ENCODE results near the gene ZNF69. TPM values are rescaled to one million over a fixed set of nuclear protein-coding genes. Genes with fewer than 3 reads are reported as not detected.
"Not testable (repeated sequence)": the region's sequence is repeated elsewhere in the genome, so short reads cannot be mapped to it uniquely, and the experiment has no call there.

Gene ZNF69
- total RNA-seq, 1 experiment from 2014 or later: not detected

- BruUV-seq (replicated peaks): no TSS peak
- no peaks in the 10 kb centered on the region for H3K4me1 ChIP-seq (ENCODE audit: control insufficient read depth in 1 of 2, insufficient read depth in 2 of 2, low read length in 2 of 2)
- H3K27me3 ChIP-seq (ENCODE audit: insufficient read depth, low read length): no peaks in the 10 kb centered on the region
- peaks cover 5 to 8% of the 10 kb centered on the region in 2 experiments; a peak in 2 of 4 replicates for H3K9me3 ChIP-seq (ENCODE audit: control insufficient read depth in 1 of 2, insufficient read depth in 1 of 2, low read depth in 1 of 2, low read length in 2 of 2)
- H3K79me2 ChIP-seq (ENCODE audit: insufficient read depth, low read length): no peaks in the 10 kb centered on the region
- no peaks in the 10 kb centered on the region for H4K20me1 ChIP-seq (ENCODE audit: insufficient read depth)
- RAD21 ChIA-PET (ENCODE audit: low non-redundant PET in 1 of 2, low total read pairs in 2 of 2, uncharacterized antibody in 2 of 2, unreplicated experiment in 2 of 2): no interaction called here
- H3K9ac ChIP-seq (ENCODE audit: low read length): no peak overlapping the region
- POLR2A ChIA-PET: no interaction called here
- no peak overlapping the region for H3K27ac ChIP-seq (ENCODE audit: low read depth, low read length)
- ATAC-seq: no peak
- H3K4me2 ChIP-seq (ENCODE audit: low read length): no peak overlapping the region
- CTCF ChIA-PET: no interaction called here
- no peak overlapping the region for H2AFZ ChIP-seq (ENCODE audit: low read depth, low read length, poor library complexity, severe bottlenecking)
- DNase-seq (ENCODE audit: low read depth, low spot score): no peak
- H3K9me2 ChIP-seq (ENCODE audit: insufficient read depth): no peaks in the 10 kb centered on the region
- H3K4me3 ChIP-seq (replicated peaks in 1 of 2; ENCODE audit: low read depth in 1 of 2, low read length in 2 of 2): no peak overlapping the region
- H3K36me3 ChIP-seq (ENCODE audit: control insufficient read depth in 1 of 2, insufficient read depth in 2 of 2, low read length in 2 of 2): no peaks in the 10 kb centered on the region
- no peak for TF ChIP-seq ZFX (IDR thresholded peaks at IDR 0.05)
- TF ChIP-seq ATF3 (IDR thresholded peaks at IDR 0.05): no peak
- TF ChIP-seq EZH2phosphoT487 (IDR thresholded peaks at IDR 0.05; ENCODE audit: borderline replicate concordance): no peak
- TF ChIP-seq CBX3 (IDR thresholded peaks at IDR 0.05; ENCODE audit: low read depth): no peak
- no peak for TF ChIP-seq CEBPB (IDR thresholded peaks at IDR 0.05; ENCODE audit: low read depth)
- no peak for TF ChIP-seq ZNF274 (IDR thresholded peaks at IDR 0.05; ENCODE audit: low read depth, low read length)
- TF ChIP-seq SP1 (IDR thresholded peaks at IDR 0.05; ENCODE audit: low read depth): no peak
- intact Hi-C loops (cut with micrococcal nuclease): no loop called here
These were observed 18.3 kb downstream of the ZNF69 start for GRCh38 chr19:11905928-11906327.

GRCh38 chr19:11911937-11912336 lies 24.4 kb downstream of the ZNF69 start:
- H3K79me2 ChIP-seq (ENCODE audit: insufficient read depth, low read length); intact Hi-C loops (cut with micrococcal nuclease); CTCF ChIA-PET; H3K27ac ChIP-seq (ENCODE audit: low read depth, low read length); H3K27me3 ChIP-seq (ENCODE audit: insufficient read depth, low read length); H3K4me2 ChIP-seq (ENCODE audit: low read length); RAD21 ChIA-PET (ENCODE audit: low non-redundant PET in 1 of 2, low total read pairs in 2 of 2, uncharacterized antibody in 2 of 2, unreplicated experiment in 2 of 2); H3K9ac ChIP-seq (ENCODE audit: low read length); H3K9me3 ChIP-seq (ENCODE audit: control insufficient read depth in 1 of 2, insufficient read depth in 1 of 2, low read depth in 1 of 2, low read length in 2 of 2); H3K4me1 ChIP-seq (ENCODE audit: control insufficient read depth in 1 of 2, insufficient read depth in 2 of 2, low read length in 2 of 2); BruUV-seq (replicated peaks); H3K36me3 ChIP-seq (ENCODE audit: control insufficient read depth in 1 of 2, insufficient read depth in 2 of 2, low read length in 2 of 2); POLR2A ChIA-PET; DNase-seq (ENCODE audit: low read depth, low spot score); H2AFZ ChIP-seq (ENCODE audit: low read depth, low read length, poor library complexity, severe bottlenecking); ATAC-seq; H3K4me3 ChIP-seq (replicated peaks in 1 of 2; ENCODE audit: low read depth in 1 of 2, low read length in 2 of 2); H4K20me1 ChIP-seq (ENCODE audit: insufficient read depth); H3K9me2 ChIP-seq (ENCODE audit: insufficient read depth): not testable (repeated sequence)

- H3K4me3 ChIP-seq (replicated peaks in 1 of 2; ENCODE audit: low read depth in 1 of 2, low read length in 2 of 2); H3K79me2 ChIP-seq (ENCODE audit: insufficient read depth, low read length); H3K9ac ChIP-seq (ENCODE audit: low read length); H3K4me2 ChIP-seq (ENCODE audit: low read length); H2AFZ ChIP-seq (ENCODE audit: low read depth, low read length, poor library complexity, severe bottlenecking); RAD21 ChIA-PET (ENCODE audit: low non-redundant PET in 1 of 2, low total read pairs in 2 of 2, uncharacterized antibody in 2 of 2, unreplicated experiment in 2 of 2); H3K27ac ChIP-seq (ENCODE audit: low read depth, low read length); H3K9me3 ChIP-seq (ENCODE audit: control insufficient read depth in 1 of 2, insufficient read depth in 1 of 2, low read depth in 1 of 2, low read length in 2 of 2); ATAC-seq; H4K20me1 ChIP-seq (ENCODE audit: insufficient read depth); BruUV-seq (replicated peaks); H3K9me2 ChIP-seq (ENCODE audit: insufficient read depth); DNase-seq (ENCODE audit: low read depth, low spot score); POLR2A ChIA-PET; H3K27me3 ChIP-seq (ENCODE audit: insufficient read depth, low read length); intact Hi-C loops (cut with micrococcal nuclease); H3K4me1 ChIP-seq (ENCODE audit: control insufficient read depth in 1 of 2, insufficient read depth in 2 of 2, low read length in 2 of 2); H3K36me3 ChIP-seq (ENCODE audit: control insufficient read depth in 1 of 2, insufficient read depth in 2 of 2, low read length in 2 of 2): not testable (repeated sequence)
- CTCF ChIA-PET: interaction anchor here (1.0 kb wide), 1 partner anchor 9 kb away, joined by 3 read pairs; no protein-coding TSS in a partner anchor
These were observed 27.0 kb downstream of the ZNF69 start for GRCh38 chr19:11914417-11915051.
